WTC11 (cell line): ENCODE measurements around the gene EIF3C.
"Not testable (repeated sequence)": the region's sequence is repeated elsewhere in the genome, so short reads cannot be mapped to it uniquely, and the experiment has no call there.

Experiments
- ATF3 ChIP-seq: sonication (generic); formaldehyde crosslinking; conservative IDR thresholded peaks from 2 replicates; pipeline ENCODE4 v1.8.1; 2022; ENCODE audit warnings: mild to moderate bottlenecking, missing genetic modification reagents
- CREB1 ChIP-seq: sonication (generic); formaldehyde crosslinking; IDR thresholded peaks from 2 replicates; pipeline ENCODE4 v1.8.0; 2023; ENCODE audit warnings: mild to moderate bottlenecking, missing genetic modification reagents
- ETV6 ChIP-seq: sonication (generic); formaldehyde crosslinking; IDR thresholded peaks from 2 replicates; pipeline ENCODE4 v1.8.1; 2022; ENCODE audit warnings: mild to moderate bottlenecking, missing genetic modification reagents
- FOXP1 ChIP-seq: sonication (generic); formaldehyde crosslinking; IDR thresholded peaks from 2 replicates; pipeline ENCODE4 v1.8.0; 2022; ENCODE audit warnings: missing genetic modification reagents, mild to moderate bottlenecking, moderate library complexity, borderline replicate concordance
- GABPB1 ChIP-seq: sonication (generic); formaldehyde crosslinking; IDR thresholded peaks from 2 replicates; pipeline ENCODE4 v1.8.1; 2023; ENCODE audit warnings: mild to moderate bottlenecking, missing genetic modification reagents
- MAX ChIP-seq: sonication (generic); formaldehyde crosslinking; IDR thresholded peaks from 2 replicates; pipeline ENCODE4 v1.8.0; 2022; ENCODE audit warnings: mild to moderate bottlenecking, missing genetic modification reagents
- NR2C2 ChIP-seq: sonication (generic); formaldehyde crosslinking; IDR thresholded peaks from 2 replicates; pipeline ENCODE4 v1.8.0; 2022; ENCODE audit warnings: mild to moderate bottlenecking, missing genetic modification reagents
- RELA ChIP-seq: sonication (generic); formaldehyde crosslinking; IDR thresholded peaks from 2 replicates; pipeline ENCODE4 v1.8.1; 2022; ENCODE audit warnings: missing genetic modification reagents, mild to moderate bottlenecking, borderline replicate concordance
- USF2 ChIP-seq: sonication (generic); formaldehyde crosslinking; IDR thresholded peaks from 2 replicates; pipeline ENCODE4 v1.8.1; 2023; ENCODE audit warnings: mild to moderate bottlenecking, missing genetic modification reagents, moderate library complexity
- ZNF263 ChIP-seq: sonication (generic); formaldehyde crosslinking; IDR thresholded peaks from 2 replicates; pipeline ENCODE4 v1.8.1; 2022; ENCODE audit warnings: low read depth, mild to moderate bottlenecking, moderate library complexity, missing genetic modification reagents
- TF ChIP-seq, protein P1 (sequence below): fragments of 200-600 bp; IDR thresholded peaks from 2 replicates; pipeline ENCODE4 v1.8.0; 2022; ENCODE audit warnings: antibody characterized with exemption

DNA sequence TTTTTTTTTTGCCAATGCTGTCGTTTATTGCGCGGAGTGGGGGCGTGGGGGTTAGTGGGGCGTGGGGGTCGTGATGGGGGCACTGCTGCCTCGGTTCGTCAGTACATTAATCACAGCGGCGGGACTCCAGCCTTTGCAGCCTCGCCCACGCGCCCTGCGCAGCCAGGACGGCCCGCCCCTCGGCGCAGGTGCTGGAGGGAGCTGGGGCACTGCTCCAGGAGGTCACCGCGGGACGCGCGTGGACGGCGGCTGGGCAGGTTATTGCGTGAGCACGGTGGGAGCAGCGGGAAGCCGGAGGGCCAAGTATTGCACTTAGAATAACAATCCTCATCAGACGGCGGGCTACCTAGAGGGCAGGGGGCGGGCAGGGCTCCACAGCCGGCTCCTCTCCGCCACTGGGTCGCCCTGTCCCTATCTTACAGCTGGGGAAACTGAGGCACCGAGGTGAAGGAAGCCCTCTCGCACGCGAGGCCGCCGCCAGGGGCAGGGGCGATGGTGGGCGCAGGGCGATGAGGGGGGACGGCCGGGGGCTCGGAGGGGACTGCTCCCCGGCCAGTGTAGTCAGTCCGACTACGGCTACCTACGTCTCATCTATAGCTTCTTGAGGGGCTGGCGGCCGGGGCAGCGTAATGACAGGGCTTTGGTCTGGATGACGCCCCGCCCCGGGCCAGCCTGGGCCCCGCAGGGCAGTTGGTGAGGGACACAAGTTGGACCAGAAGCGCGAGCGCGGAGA lies 35.5 kb downstream of the EIF3C start:
- TF ChIP-seq FOXP1 (CRISPR knock-in tag); MAX (CRISPR knock-in tag); ETV6 (CRISPR knock-in tag); USF2 (CRISPR knock-in tag); RELA (CRISPR knock-in tag); ATF3 (CRISPR knock-in tag); GABPB1; NR2C2; CREB1 (CRISPR knock-in tag); ZNF263 (CRISPR knock-in tag): not testable (repeated sequence)
- TF ChIP-seq, protein P1, sequence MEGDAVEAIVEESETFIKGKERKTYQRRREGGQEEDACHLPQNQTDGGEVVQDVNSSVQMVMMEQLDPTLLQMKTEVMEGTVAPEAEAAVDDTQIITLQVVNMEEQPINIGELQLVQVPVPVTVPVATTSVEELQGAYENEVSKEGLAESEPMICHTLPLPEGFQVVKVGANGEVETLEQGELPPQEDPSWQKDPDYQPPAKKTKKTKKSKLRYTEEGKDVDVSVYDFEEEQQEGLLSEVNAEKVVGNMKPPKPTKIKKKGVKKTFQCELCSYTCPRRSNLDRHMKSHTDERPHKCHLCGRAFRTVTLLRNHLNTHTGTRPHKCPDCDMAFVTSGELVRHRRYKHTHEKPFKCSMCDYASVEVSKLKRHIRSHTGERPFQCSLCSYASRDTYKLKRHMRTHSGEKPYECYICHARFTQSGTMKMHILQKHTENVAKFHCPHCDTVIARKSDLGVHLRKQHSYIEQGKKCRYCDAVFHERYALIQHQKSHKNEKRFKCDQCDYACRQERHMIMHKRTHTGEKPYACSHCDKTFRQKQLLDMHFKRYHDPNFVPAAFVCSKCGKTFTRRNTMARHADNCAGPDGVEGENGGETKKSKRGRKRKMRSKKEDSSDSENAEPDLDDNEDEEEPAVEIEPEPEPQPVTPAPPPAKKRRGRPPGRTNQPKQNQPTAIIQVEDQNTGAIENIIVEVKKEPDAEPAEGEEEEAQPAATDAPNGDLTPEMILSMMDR = not testable (repeated sequence)
